WTC11 (cell line): ENCODE measurements around the gene IL13RA2.

ENCODE experiments used
- CREB1 ChIP-seq: sonication (generic); formaldehyde crosslinking; IDR thresholded peaks from 2 replicates; pipeline ENCODE4 v1.8.0; 2023; ENCODE audit warnings: mild to moderate bottlenecking, missing genetic modification reagents
- NFE2L1 ChIP-seq: sonication (generic); formaldehyde crosslinking; IDR thresholded peaks from 2 replicates; pipeline ENCODE4 v1.8.1; 2023; ENCODE audit warnings: missing genetic modification reagents
- SMAD3 ChIP-seq: sonication (generic); formaldehyde crosslinking; IDR thresholded peaks from 2 replicates; pipeline ENCODE4 v1.8.0; 2022; ENCODE audit warnings: missing genetic modification reagents, mild to moderate bottlenecking, borderline replicate concordance
- TF ChIP-seq, protein P1 (sequence below): sonication (generic); formaldehyde crosslinking; IDR thresholded peaks from 2 replicates; pipeline ENCODE4 v1.8.1; 2022; ENCODE audit warnings: low read depth, mild to moderate bottlenecking, moderate library complexity, missing genetic modification reagents, borderline replicate concordance
- TF ChIP-seq, protein P2 (sequence below): fragments of 200-600 bp; IDR thresholded peaks from 2 replicates; pipeline ENCODE4 v1.8.0; 2022; ENCODE audit warnings: antibody characterized with exemption
- TF ChIP-seq, protein P3 (sequence below): sonication (generic); formaldehyde crosslinking; IDR thresholded peaks from 2 replicates; pipeline ENCODE4 v1.8.0; 2022; ENCODE audit warnings: mild to moderate bottlenecking, missing genetic modification reagents
- TF ChIP-seq, protein P4 (sequence below): sonication (generic); formaldehyde crosslinking; IDR thresholded peaks from 2 replicates; pipeline ENCODE4 v1.8.0; 2022; ENCODE audit warnings: missing genetic modification reagents
- TF ChIP-seq, protein P5 (sequence below): sonication (generic); formaldehyde crosslinking; IDR thresholded peaks from 2 replicates; pipeline ENCODE4 v1.8.0; 2023; ENCODE audit warnings: mild to moderate bottlenecking, missing genetic modification reagents

DNA sequence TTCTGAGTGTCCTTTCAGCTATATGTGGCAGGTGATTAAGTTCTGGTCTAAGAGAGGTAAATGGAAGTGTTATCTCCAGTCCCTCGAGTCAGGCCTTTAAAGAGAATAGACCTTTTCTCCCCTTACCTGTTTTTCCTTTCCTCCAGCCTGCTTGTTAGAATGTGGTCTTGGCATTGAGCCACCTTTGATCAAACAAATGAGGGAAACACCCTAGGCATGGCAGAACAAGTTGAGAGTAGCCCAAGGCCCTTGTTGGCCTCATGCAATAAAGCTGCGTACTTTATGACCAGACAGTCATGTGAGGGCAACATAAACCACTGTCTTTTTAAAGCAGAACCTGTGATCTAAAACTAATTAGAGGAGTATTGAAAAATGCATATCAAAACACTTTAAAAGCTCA, 13.2 kb upstream of the IL13RA2 start:
- TF ChIP-seq NFE2L1 (CRISPR knock-in tag) (no peak), CREB1 (CRISPR knock-in tag) (no peak), SMAD3 (no peak)
- TF ChIP-seq, protein P1, sequence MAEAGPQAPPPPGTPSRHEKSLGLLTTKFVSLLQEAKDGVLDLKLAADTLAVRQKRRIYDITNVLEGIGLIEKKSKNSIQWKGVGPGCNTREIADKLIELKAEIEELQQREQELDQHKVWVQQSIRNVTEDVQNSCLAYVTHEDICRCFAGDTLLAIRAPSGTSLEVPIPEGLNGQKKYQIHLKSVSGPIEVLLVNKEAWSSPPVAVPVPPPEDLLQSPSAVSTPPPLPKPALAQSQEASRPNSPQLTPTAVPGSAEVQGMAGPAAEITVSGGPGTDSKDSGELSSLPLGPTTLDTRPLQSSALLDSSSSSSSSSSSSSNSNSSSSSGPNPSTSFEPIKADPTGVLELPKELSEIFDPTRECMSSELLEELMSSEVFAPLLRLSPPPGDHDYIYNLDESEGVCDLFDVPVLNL (CRISPR knock-in tag) = no peak
- TF ChIP-seq, protein P2, sequence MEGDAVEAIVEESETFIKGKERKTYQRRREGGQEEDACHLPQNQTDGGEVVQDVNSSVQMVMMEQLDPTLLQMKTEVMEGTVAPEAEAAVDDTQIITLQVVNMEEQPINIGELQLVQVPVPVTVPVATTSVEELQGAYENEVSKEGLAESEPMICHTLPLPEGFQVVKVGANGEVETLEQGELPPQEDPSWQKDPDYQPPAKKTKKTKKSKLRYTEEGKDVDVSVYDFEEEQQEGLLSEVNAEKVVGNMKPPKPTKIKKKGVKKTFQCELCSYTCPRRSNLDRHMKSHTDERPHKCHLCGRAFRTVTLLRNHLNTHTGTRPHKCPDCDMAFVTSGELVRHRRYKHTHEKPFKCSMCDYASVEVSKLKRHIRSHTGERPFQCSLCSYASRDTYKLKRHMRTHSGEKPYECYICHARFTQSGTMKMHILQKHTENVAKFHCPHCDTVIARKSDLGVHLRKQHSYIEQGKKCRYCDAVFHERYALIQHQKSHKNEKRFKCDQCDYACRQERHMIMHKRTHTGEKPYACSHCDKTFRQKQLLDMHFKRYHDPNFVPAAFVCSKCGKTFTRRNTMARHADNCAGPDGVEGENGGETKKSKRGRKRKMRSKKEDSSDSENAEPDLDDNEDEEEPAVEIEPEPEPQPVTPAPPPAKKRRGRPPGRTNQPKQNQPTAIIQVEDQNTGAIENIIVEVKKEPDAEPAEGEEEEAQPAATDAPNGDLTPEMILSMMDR = no peak
- TF ChIP-seq, protein P3, sequence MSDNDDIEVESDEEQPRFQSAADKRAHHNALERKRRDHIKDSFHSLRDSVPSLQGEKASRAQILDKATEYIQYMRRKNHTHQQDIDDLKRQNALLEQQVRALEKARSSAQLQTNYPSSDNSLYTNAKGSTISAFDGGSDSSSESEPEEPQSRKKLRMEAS (CRISPR knock-in tag) = no peak
- TF ChIP-seq, protein P4, sequence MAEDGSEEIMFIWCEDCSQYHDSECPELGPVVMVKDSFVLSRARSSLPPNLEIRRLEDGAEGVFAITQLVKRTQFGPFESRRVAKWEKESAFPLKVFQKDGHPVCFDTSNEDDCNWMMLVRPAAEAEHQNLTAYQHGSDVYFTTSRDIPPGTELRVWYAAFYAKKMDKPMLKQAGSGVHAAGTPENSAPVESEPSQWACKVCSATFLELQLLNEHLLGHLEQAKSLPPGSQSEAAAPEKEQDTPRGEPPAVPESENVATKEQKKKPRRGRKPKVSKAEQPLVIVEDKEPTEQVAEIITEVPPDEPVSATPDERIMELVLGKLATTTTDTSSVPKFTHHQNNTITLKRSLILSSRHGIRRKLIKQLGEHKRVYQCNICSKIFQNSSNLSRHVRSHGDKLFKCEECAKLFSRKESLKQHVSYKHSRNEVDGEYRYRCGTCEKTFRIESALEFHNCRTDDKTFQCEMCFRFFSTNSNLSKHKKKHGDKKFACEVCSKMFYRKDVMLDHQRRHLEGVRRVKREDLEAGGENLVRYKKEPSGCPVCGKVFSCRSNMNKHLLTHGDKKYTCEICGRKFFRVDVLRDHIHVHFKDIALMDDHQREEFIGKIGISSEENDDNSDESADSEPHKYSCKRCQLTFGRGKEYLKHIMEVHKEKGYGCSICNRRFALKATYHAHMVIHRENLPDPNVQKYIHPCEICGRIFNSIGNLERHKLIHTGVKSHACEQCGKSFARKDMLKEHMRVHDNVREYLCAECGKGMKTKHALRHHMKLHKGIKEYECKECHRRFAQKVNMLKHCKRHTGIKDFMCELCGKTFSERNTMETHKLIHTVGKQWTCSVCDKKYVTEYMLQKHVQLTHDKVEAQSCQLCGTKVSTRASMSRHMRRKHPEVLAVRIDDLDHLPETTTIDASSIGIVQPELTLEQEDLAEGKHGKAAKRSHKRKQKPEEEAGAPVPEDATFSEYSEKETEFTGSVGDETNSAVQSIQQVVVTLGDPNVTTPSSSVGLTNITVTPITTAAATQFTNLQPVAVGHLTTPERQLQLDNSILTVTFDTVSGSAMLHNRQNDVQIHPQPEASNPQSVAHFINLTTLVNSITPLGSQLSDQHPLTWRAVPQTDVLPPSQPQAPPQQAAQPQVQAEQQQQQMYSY = no peak
- TF ChIP-seq, protein P5, sequence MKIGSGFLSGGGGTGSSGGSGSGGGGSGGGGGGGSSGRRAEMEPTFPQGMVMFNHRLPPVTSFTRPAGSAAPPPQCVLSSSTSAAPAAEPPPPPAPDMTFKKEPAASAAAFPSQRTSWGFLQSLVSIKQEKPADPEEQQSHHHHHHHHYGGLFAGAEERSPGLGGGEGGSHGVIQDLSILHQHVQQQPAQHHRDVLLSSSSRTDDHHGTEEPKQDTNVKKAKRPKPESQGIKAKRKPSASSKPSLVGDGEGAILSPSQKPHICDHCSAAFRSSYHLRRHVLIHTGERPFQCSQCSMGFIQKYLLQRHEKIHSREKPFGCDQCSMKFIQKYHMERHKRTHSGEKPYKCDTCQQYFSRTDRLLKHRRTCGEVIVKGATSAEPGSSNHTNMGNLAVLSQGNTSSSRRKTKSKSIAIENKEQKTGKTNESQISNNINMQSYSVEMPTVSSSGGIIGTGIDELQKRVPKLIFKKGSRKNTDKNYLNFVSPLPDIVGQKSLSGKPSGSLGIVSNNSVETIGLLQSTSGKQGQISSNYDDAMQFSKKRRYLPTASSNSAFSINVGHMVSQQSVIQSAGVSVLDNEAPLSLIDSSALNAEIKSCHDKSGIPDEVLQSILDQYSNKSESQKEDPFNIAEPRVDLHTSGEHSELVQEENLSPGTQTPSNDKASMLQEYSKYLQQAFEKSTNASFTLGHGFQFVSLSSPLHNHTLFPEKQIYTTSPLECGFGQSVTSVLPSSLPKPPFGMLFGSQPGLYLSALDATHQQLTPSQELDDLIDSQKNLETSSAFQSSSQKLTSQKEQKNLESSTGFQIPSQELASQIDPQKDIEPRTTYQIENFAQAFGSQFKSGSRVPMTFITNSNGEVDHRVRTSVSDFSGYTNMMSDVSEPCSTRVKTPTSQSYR (CRISPR knock-in tag) = no peak
